Retinal pigment epithelial cell (primary cell): Measurements from ENCODE around the gene TUBB8.

Experiments
- DNase-seq: peaks from one replicate; pipeline ENCODE4 v3.0.0-alpha.2; 2010; ENCODE audit warnings: low read depth
- H3K4me3 ChIP-seq: 2 replicates; pipeline ENCODE4 v1.5.1; 2011; ENCODE audit warnings: mild to moderate bottlenecking, low read length, control low read depth, moderate library complexity
- CTCF ChIP-seq: conservative IDR thresholded peaks from 2 replicates; pipeline ENCODE4 v1.5.1; 2011; ENCODE audit warnings: low read depth, low read length, control low read depth, inconsistent platforms

TUBB8 gene

GRCh38 chr10:90161-90560, 41.1 kb upstream of the TUBB8 start:
- no peak overlapping the region for H3K4me3 ChIP-seq
- no peak for DNase-seq
- no peak for TF ChIP-seq CTCF

GRCh38 chr10:89248-89647, 40.2 kb upstream of the TUBB8 start:
- H3K4me3 ChIP-seq, result no peak overlapping the region
- no peak for DNase-seq
- no peak for TF ChIP-seq CTCF

DNA sequence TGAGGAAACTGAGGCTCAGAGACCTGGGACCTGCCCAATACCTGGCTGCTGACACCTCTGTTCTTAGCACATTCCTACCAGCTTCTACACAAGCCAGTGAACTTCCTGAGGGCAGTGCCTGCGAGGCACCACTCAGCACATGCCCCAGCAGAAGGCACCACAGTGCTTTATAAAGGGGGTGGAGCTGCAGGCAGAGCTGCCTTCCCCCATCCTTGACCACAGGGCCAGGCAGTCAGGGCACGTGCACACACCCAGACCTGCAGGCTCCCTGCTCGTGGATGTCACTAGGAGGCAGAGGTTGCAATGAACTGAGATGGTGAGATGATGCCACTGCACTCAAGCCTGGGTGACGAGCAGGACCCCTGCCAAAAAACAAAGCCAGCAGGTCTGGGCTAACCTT, 39.2 kb upstream of the TUBB8 start:
- H3K4me3 ChIP-seq, result no peak overlapping the region
- DNase-seq, result no peak
- TF ChIP-seq CTCF, result no peak

DNA sequence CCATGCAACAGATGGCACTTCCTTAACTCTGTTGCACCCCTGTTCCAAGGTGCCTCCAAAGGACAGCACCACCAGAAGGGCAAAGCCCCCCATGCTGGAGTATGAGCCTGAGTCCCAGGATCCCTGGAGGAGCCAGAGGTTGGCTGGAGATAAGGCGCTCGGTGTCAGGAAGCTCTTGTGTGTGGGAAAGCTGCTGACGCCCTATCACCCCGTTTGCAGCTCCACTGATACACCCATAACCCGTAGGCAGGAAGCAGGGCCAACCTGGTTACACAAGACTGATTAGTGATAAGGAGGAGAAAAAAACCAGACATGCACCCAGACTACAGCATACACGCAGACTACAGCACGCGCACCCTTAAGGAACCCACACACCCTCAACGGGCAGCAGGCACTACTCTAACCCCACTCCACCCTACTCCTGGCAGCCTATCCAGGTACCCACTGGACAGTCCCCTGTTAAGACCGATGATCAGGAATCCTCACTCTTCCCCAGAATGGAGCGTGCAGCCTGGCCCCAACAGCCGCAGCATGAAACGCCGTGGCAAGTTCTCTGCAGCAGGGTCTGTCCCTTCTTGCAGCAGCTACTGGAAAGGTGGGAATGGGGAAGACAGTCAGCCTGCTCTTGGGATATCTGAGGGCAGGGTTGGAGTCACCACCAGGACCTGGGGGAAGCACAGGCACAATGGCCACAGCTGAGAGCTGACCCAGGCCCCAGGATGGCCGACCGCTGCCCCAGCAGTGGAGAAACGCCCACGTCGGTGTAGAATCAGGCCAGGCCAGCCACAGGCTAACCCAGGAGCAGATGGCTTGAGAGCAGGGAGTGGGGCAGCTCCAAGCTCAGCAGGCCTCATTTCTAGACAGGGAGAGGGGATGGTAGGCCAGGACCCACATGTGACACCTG, 38.3 kb upstream of the TUBB8 start:
- no peak overlapping the region for H3K4me3 ChIP-seq
- no peak for TF ChIP-seq CTCF
- DNase-seq, result no peak

DNA sequence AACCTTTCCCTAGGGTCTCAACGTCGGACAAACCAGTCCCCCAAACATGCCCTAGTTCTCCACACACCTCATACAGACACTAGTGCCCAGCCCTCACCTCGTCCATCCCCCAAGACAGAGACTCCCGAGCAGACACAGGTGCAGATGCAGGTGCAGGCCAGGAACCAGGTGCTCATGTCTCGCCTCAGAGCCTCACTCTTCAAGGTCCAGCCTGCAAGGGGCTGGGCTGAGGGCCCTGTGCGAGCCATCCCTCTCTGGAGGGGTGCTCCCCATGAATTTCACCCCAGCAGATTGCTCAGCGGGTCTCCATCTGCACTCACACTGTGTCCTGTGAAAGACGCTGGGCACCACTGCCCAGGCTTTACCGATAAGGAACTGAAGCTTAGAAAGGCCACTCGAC, 36.9 kb upstream of the TUBB8 start:
- DNase-seq, result no peak
- TF ChIP-seq CTCF, result no peak
- H3K4me3 ChIP-seq, result no peak overlapping the region

DNA sequence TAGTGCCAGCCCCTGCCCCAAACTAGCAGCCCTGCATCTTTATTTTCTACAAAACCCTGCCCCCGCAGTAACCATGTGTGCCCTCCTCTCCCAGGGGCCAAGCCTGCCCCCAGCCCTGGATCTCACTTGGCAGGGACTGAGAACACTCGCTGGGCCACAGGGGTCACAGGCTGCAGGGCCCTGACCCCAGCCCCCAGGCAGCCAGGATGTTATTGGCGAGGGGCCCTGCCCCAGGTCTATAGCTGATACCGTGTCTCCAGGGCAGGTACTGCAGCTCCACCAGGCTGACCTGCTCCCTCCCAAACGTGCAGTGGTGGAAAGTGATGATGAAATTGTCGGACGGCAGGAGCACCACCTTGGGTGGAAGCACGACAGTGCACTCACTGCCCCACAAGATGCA, 35.9 kb upstream of the TUBB8 start:
- no peak overlapping the region for H3K4me3 ChIP-seq
- TF ChIP-seq CTCF, result no peak
- no peak for DNase-seq

- no peak overlapping the region for H3K4me3 ChIP-seq
- TF ChIP-seq CTCF, result no peak
- no peak for DNase-seq
These were observed 34.9 kb upstream of the TUBB8 start for GRCh38 chr10:83930-84530.
